Measurements from ENCODE around the gene UTY.
A peak's percentile ranks its signal among the peaks of the same experiment; 100 is the strongest.

Gene UTY

GRCh38 chrY:13415556-13415955 lies 64.3 kb downstream of the UTY start:
- DNase-seq (ENCODE audit: low spot score): no peak

- no peak for DNase-seq (ENCODE audit: low spot score)
These were observed 81.0 kb downstream of the UTY start for GRCh38 chrY:13398876-13399275.

- no peak for DNase-seq (ENCODE audit: low spot score)
These were observed 98.6 kb downstream of the UTY start for GRCh38 chrY:13381110-13381683.

- DNase-seq (ENCODE audit: low spot score): no peak
These were observed 108.7 kb downstream of the UTY start for GRCh38 chrY:13370868-13371800.

- no peak for DNase-seq (ENCODE audit: low spot score)
These were observed 109.6 kb downstream of the UTY start for GRCh38 chrY:13370245-13370644.

GRCh38 chrY:13368513-13368845 lies 111.4 kb downstream of the UTY start:
- no peak for DNase-seq (ENCODE audit: low spot score)

GRCh38 chrY:13363641-13364040 lies 116.2 kb downstream of the UTY start:
- no peak for DNase-seq (ENCODE audit: low spot score)

- no peak for DNase-seq (ENCODE audit: low spot score)
These were observed 117.2 kb downstream of the UTY start for GRCh38 chrY:13362662-13363061.

- peak; percentile 9 for DNase-seq (ENCODE audit: low spot score)
These were observed 117.9 kb downstream of the UTY start for GRCh38 chrY:13361656-13362636.

- DNase-seq (ENCODE audit: low spot score): no peak
These were observed 128.4 kb downstream of the UTY start for GRCh38 chrY:13351443-13351842.

- DNase-seq (ENCODE audit: low spot score): no peak
These were observed 132.7 kb downstream of the UTY start for GRCh38 chrY:13347106-13347505.

GRCh38 chrY:13345549-13345948 lies 134.3 kb downstream of the UTY start:
- DNase-seq (ENCODE audit: low spot score): no peak

- DNase-seq (ENCODE audit: low spot score): peak; percentile 14
These were observed 136.4 kb downstream of the UTY start for GRCh38 chrY:13343307-13343946.

GRCh38 chrY:13339939-13340338 lies 139.9 kb downstream of the UTY start:
- DNase-seq (ENCODE audit: low spot score): no peak

GRCh38 chrY:13339381-13339780 lies 140.5 kb downstream of the UTY start:
- DNase-seq (ENCODE audit: low spot score): peak; percentile 15

GRCh38 chrY:13338711-13339110 lies 141.1 kb downstream of the UTY start:
- DNase-seq (ENCODE audit: low spot score): no peak

- DNase-seq (ENCODE audit: low spot score): no peak
These were observed 141.9 kb downstream of the UTY start for GRCh38 chrY:13337934-13338333.

GRCh38 chrY:13333791-13334190 lies 146.0 kb downstream of the UTY start:
- DNase-seq (ENCODE audit: low spot score): no peak

- DNase-seq (ENCODE audit: low spot score): no peak
These were observed 149.2 kb downstream of the UTY start for GRCh38 chrY:13330651-13331050.

GRCh38 chrY:13312966-13313365 lies 166.9 kb downstream of the UTY start:
- no peak for DNase-seq (ENCODE audit: low spot score)

- DNase-seq (ENCODE audit: low spot score): no peak
These were observed 171.9 kb downstream of the UTY start for GRCh38 chrY:13307959-13308358.

GRCh38 chrY:13300795-13301194 lies 179.0 kb downstream of the UTY start:
- DNase-seq (ENCODE audit: low spot score): no peak

Measured in AG20443 (cell line).